ENCODE results near the gene MYO3B.

Gene MYO3B, protein sequence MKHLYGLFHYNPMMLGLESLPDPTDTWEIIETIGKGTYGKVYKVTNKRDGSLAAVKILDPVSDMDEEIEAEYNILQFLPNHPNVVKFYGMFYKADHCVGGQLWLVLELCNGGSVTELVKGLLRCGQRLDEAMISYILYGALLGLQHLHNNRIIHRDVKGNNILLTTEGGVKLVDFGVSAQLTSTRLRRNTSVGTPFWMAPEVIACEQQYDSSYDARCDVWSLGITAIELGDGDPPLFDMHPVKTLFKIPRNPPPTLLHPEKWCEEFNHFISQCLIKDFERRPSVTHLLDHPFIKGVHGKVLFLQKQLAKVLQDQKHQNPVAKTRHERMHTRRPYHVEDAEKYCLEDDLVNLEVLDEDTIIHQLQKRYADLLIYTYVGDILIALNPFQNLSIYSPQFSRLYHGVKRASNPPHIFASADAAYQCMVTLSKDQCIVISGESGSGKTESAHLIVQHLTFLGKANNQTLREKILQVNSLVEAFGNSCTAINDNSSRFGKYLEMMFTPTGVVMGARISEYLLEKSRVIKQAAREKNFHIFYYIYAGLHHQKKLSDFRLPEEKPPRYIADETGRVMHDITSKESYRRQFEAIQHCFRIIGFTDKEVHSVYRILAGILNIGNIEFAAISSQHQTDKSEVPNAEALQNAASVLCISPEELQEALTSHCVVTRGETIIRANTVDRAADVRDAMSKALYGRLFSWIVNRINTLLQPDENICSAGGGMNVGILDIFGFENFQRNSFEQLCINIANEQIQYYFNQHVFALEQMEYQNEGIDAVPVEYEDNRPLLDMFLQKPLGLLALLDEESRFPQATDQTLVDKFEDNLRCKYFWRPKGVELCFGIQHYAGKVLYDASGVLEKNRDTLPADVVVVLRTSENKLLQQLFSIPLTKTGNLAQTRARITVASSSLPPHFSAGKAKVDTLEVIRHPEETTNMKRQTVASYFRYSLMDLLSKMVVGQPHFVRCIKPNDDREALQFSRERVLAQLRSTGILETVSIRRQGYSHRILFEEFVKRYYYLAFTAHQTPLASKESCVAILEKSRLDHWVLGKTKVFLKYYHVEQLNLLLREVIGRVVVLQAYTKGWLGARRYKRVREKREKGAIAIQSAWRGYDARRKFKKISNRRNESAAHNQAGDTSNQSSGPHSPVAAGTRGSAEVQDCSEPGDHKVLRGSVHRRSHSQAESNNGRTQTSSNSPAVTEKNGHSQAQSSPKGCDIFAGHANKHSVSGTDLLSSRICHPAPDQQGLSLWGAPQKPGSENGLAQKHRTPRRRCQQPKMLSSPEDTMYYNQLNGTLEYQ (N-terminal part only)

GRCh38 chr2:170177950-170178781, at the start of gene MYO3B:
Gene MYO3B, plus strand, starts transcription at chr2:170178147. Its CDS starts 141 bp downstream, at chr2:170178288.
- no peak for DNase-seq (ENCODE audit: low spot score)

DNA sequence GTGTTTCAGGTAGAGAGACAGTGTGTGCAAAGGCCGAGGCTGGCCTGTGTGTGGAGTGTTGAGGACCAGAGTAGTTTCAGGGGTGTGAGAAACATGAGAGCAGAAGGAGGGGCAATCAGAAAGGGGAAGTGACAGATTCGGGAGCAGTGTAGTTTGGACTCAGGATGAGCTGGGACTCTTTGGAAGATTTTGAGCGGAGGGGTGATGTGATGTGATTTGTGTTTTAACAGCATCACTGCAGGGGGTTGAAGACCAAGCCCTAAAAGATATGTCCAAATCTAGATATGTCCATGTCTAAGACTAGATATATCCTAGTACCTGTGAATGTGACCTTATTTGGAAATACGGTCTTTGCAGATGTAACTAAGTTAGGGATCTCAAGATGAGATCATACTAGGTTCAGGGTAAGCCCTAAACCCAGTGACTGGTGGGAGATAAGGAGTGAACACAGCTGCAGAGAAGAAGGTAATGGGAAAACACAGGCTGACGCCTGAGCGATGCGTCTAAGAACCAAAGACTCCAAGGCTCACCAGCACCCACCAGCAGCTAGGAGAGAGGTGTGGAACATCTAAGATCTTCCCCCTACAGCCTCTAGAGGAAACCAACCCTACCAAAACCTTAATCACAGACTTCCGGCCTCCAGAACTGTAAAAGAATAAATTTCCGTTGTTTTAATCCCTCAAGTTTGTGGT, 38.5 kb upstream of the MYO3B start:
- DNase-seq (ENCODE audit: low spot score): no peak

- DNase-seq (ENCODE audit: low spot score): no peak
Measured at GRCh38 chr2:170140561-170140960, 37.4 kb upstream of the MYO3B start.

DNA sequence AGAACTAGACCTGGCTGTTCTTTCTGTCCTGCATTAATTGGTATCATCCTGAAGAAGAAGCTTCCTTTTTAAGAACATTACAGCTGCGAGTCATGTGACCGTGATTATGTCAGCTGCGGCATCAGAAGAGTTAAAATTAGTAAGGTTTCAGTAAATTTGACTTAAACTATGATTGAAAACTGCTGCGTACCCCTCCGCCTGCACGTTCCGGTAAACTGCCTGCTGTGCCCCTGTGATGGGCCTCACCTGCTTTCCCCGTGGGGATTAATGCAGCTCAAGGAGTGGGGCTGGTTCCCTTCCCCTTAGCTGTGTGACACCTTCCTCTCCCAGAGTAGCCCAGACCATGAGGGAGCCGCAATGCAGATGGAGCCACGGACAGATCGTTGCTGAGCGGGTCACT, 36.1 kb upstream of the MYO3B start:
- DNase-seq (ENCODE audit: low spot score): no peak

- DNase-seq (ENCODE audit: low spot score): no peak
Measured at GRCh38 chr2:170142502-170142901, 35.4 kb upstream of the MYO3B start.

- DNase-seq (ENCODE audit: low spot score): no peak
Measured at GRCh38 chr2:170143045-170143717, 34.8 kb upstream of the MYO3B start.

GRCh38 chr2:170144761-170145160, 33.2 kb upstream of the MYO3B start:
- no peak for DNase-seq (ENCODE audit: low spot score)

DNA sequence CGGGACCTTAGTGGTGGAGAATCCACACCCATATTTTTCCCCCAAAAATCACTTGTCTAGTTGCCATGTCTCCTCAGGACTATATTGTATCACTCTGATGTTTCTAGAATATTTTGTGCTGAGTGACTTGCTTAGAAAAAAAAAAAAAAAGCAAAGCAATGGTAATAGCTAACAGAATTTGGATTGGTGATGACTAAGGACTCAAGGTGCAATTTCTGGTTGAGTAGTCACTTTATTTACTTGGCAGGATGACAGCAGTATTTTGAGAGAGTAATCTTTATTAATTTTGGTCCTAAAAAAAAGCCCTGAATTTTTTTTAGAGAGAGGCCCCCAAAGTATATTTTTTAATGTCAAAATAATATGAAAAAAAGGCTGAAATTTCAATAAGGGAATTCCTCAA, 32.8 kb upstream of the MYO3B start:
- no peak for DNase-seq (ENCODE audit: low spot score)

DNA sequence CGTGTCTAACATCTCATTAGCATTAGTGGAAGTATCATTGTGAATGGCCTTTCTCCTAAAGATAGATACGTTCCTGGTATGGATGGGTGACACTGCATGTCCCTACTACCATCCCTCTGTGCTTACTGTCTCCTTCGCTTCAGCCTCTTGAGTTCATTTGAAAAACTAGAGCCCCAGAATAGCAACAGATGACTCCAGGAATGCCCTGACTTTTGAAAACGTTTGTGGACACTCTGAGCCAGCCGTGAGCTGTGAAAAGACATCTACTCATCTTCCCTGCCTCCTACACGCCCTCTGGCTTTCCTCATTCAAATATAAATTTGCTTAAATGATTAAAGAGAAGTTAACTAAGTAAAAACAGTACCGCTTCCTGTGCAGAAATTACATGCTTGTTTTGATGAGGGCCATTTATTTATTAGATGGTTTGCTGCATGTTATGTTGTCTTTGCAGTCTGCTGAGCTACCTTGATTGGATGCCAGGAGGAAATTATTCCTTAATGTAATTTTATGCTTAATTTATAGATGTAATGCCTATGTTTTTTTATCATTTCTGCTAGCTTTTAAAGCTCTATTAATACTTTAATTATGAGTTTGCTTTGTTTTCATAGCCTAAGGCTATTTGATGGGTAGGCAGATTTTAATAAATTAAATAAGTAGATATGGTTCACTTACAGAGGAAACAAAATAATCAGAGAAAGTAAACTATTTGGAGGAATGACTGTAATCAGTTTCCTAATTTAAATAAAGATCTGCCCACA, 32.1 kb upstream of the MYO3B start:
- no peak for DNase-seq (ENCODE audit: low spot score)

GRCh38 chr2:170146784-170147183, 31.2 kb upstream of the MYO3B start:
- no peak for DNase-seq (ENCODE audit: low spot score)

GRCh38 chr2:170147576-170147975, 30.4 kb upstream of the MYO3B start:
- no peak for DNase-seq (ENCODE audit: low spot score)

DNA sequence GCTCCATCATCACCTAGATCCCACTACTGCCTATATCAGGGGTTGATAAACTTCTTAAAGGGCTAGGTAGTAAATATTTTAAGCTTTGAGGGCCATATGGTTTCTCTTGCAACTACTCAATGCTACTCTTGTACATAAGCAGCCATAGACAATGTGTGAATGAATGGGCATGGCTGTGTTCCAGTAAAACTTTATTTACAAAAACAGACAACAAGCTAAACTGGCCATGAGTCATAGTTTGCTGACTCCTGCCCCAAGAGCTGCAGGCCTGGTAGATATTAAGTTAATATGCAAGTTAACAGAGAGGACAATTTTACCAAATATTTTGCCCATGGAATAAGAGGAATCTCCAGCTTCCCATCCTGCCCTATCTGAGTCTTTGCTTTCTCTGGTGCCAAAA, 29.8 kb upstream of the MYO3B start:
- DNase-seq (ENCODE audit: low spot score): no peak

GRCh38 chr2:170152421-170152820, 25.5 kb upstream of the MYO3B start:
- no peak for DNase-seq (ENCODE audit: low spot score)

GRCh38 chr2:170155022-170155722, 22.8 kb upstream of the MYO3B start:
- peak; percentile 48 for DNase-seq (ENCODE audit: low spot score)

GRCh38 chr2:170155723-170156253, 22.2 kb upstream of the MYO3B start:
- no peak for DNase-seq (ENCODE audit: low spot score)

- DNase-seq (ENCODE audit: low spot score): no peak
Measured at GRCh38 chr2:170156592-170156991, 21.4 kb upstream of the MYO3B start.

DNA sequence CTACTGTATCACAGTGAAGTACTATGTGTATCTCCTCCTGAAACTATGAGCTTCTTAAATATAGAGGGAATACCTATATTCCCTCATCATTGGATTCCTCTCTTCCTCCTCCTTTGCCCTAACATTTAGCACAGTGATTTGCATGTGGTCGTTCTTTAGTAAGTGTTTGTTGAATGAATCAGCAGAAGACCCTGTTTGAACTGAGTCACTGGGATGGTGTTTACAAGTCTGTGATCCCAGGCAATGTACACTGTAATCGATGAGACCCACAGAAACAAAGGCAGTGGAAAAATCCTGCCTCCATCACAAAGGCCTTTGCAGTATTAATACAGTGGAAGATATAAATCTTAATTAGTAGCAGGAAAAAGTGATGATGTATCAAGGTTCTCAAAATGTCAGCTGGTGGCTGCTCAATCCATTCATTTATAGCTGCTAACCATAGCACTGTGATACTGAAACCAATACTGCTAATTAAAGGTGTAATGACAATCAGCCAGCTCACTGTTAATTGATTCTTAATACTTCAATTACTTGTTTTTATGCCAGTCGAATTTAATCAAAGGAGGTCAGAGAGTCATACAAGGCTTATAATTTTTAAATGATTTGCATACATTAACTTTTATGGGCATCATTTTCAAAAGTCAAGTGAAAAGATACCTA, 20.8 kb upstream of the MYO3B start:
- DNase-seq (ENCODE audit: low spot score): no peak

- DNase-seq (ENCODE audit: low spot score): no peak
Measured at GRCh38 chr2:170159060-170159459, 18.9 kb upstream of the MYO3B start.

Data from iPS-NIHi11 (cell line).